K562 (cell line): ENCODE data around the gene ZCCHC17. TPM values are rescaled to one million over a fixed set of nuclear protein-coding genes. Genes with fewer than 3 reads are reported as not detected.
A peak's percentile ranks its signal among the peaks of the same experiment; 100 is the strongest.

Source experiments
- ATAC-seq: fragments of 200-7000 bp; cut with Tn5 transposase; 3 replicates; pipeline ENCODE4 v1.9.1; 2020; ENCODE audit warnings: moderate library complexity
- BruUV-seq: library from RNA; stranded (reverse); fragments of 400-500 nt; replicated peaks from 2 replicates; lab custom pipeline; 2021; lab: Mats Ljungman, UMichigan
- CTCF ChIA-PET: fragments of 300-600 bp; formaldehyde crosslinking; extraction: SDS; loops from one replicate; lab custom pipeline; 2021; ENCODE audit warnings: low intra/inter-chr PET ratio; lab: Yijun Ruan, JAX
- POLR2A ChIA-PET: fragments of 300-600, 350-650 bp; sonication (Branson Sonifier 250); formaldehyde crosslinking; extraction: SDS; loops from one replicate; lab custom pipeline; 2021; ENCODE audit warnings: antibody characterized with exemption, inconsistent platforms; lab: Yijun Ruan, JAX
- DNase-seq, 4 experiments: peaks; one replicate each; pipeline versions ENCODE4 v3.0.0 to v3.0.0-alpha.2; 2011 to 2018; ENCODE audit warnings: low spot score in 3 of 4, mixed read lengths in 3 of 4; ENCODE audit errors: extremely low read depth in 1 of 4
- FAIRE-seq: peaks from 2 replicates; lab custom pipeline; 2011; peaks lifted over from hg19 to GRCh38; lab: Jason Lieb, UNC
- H2AFZ ChIP-seq: 2 replicates; pipeline ENCODE4 v1.6.0; 2011; ENCODE audit warnings: low read depth, low read length, control low read depth, inconsistent platforms
- H3K27ac ChIP-seq: fragments of 200-600 bp; 3 replicates; pipeline ENCODE4 v1.8.0; 2011; ENCODE audit warnings: low read depth, mild to moderate bottlenecking, control low read depth, inconsistent platforms, low read length, moderate library complexity, mixed read lengths; ENCODE audit errors: extremely low read depth
- H3K27me3 ChIP-seq, 2 experiments: fragments of 300-600 bp in 1 of 2; 2 replicates in 1 of 2; 3 replicates in 1 of 2; pipeline versions ENCODE4 v1.6.0 to v1.8.0; 2011; ENCODE audit warnings: inconsistent platforms in 2 of 2, low read length in 2 of 2, mild to moderate bottlenecking in 1 of 2, mixed read lengths in 1 of 2, moderate library complexity in 1 of 2; ENCODE audit not compliant: control insufficient read depth in 2 of 2, insufficient read depth in 2 of 2
- H3K36me3 ChIP-seq: fragments of 300-600 bp; 3 replicates; pipeline ENCODE4 v1.8.0; 2011; ENCODE audit warnings: mild to moderate bottlenecking, low read length, inconsistent platforms; ENCODE audit not compliant: control insufficient read depth, insufficient read depth
- H3K4me1 ChIP-seq, 2 experiments: fragments of 200-600 bp in 1 of 2; replicated peaks in 1 of 2; 2 replicates in 1 of 2; 3 replicates in 1 of 2; pipeline versions ENCODE4 v1.5.1 to v1.8.0; 2011; ENCODE audit warnings: inconsistent platforms in 2 of 2, low read length in 2 of 2, mild to moderate bottlenecking in 1 of 2, mixed read lengths in 1 of 2, moderate library complexity in 1 of 2; ENCODE audit not compliant: control insufficient read depth in 2 of 2, insufficient read depth in 2 of 2
- H3K4me2 ChIP-seq: 2 replicates; pipeline ENCODE4 v1.6.1; 2011; ENCODE audit warnings: low read length, control low read depth, inconsistent platforms, mixed read lengths; ENCODE audit not compliant: insufficient read depth
- H3K4me3 ChIP-seq: fragments of 200-600 bp; sonication (generic), shearing (Covaris generic); 2 replicates; pipeline ENCODE4 v1.5.1; 2016; ENCODE audit warnings: control low read depth, inconsistent platforms
- H3K79me2 ChIP-seq: fragments of 200-600 bp; 3 replicates; pipeline ENCODE4 v1.8.0; 2011; ENCODE audit warnings: low read length, inconsistent platforms; ENCODE audit not compliant: control insufficient read depth, insufficient read depth
- H3K9ac ChIP-seq, 2 experiments: 2 replicates each; pipeline versions ENCODE4 v1.6.0 to v1.6.1; 2011; ENCODE audit warnings: low read depth in 2 of 2, low read length in 2 of 2, control low read depth in 1 of 2, inconsistent platforms in 1 of 2, mild to moderate bottlenecking in 1 of 2, mixed read lengths in 1 of 2; ENCODE audit not compliant: insufficient read depth in 1 of 2
- H3K9me1 ChIP-seq: one replicate; pipeline ENCODE4 v1.6.0; 2011; ENCODE audit warnings: inconsistent platforms, mild to moderate bottlenecking, low read length, moderate library complexity; ENCODE audit not compliant: control insufficient read depth, insufficient read depth
- H3K9me3 ChIP-seq: replicated peaks from 2 replicates; pipeline ENCODE4 v1.5.1; 2011; ENCODE audit warnings: low read depth, low read length, inconsistent platforms; ENCODE audit not compliant: control insufficient read depth, insufficient read depth
- H4K20me1 ChIP-seq: replicated peaks from 2 replicates; pipeline ENCODE4 v1.6.1; 2011; ENCODE audit warnings: low read length, inconsistent platforms, mixed read lengths; ENCODE audit not compliant: control insufficient read depth, insufficient read depth
- FOXJ2 ChIP-seq: fragments of 200-800 bp; sonication (Bioruptor generic); IDR thresholded peaks from 2 replicates; pipeline ENCODE4 v1.6.1; 2016; ENCODE audit warnings: missing genetic modification characterization, missing compliant biosample characterization
- HDAC1 ChIP-seq, 2 experiments: fragments of 450-650 bp; IDR thresholded peaks; 2 replicates each; pipeline ENCODE4 v1.6.1; 2016 to 2017; ENCODE audit warnings: inconsistent platforms in 1 of 2, mild to moderate bottlenecking in 1 of 2, moderate library complexity in 1 of 2
- JUN ChIP-seq, 2 experiments: sonication (generic) in 1 of 2; formaldehyde crosslinking in 1 of 2; IDR thresholded peaks; 2 replicates each; pipeline versions ENCODE4 v1.6.1 to v1.8.0; 2012 to 2022; ENCODE audit warnings: borderline replicate concordance in 2 of 2, mild to moderate bottlenecking in 2 of 2, improper control_type of control experiment in 1 of 2, low read depth in 1 of 2, low read length in 1 of 2, missing genetic modification reagents in 1 of 2
- JUND ChIP-seq, 2 experiments: IDR thresholded peaks; 2 replicates in 1 of 2; 3 replicates in 1 of 2; pipeline ENCODE4 v1.6.1; 2011; ENCODE audit warnings: borderline replicate concordance in 2 of 2, low read depth in 2 of 2, low read length in 2 of 2, improper control_type of control experiment in 1 of 2, missing biosample characterization in 1 of 2, missing genetic modification characterization in 1 of 2, missing genetic modification reagents in 1 of 2
- SAFB2 ChIP-seq: fragments of 200-400 bp; formaldehyde crosslinking; IDR thresholded peaks from 2 replicates; pipeline ENCODE4 v1.6.1; 2018; ENCODE audit warnings: borderline replicate concordance, low read length, low read depth, moderate library complexity; ENCODE audit not compliant: severe bottlenecking
- ZC3H4 ChIP-seq: sonication (generic); formaldehyde crosslinking; IDR thresholded peaks from 2 replicates; pipeline ENCODE4 v1.9.0; 2021; ENCODE audit warnings: missing genetic modification reagents, borderline replicate concordance
- WGBS: fragments of 100-300 bp; shearing (Covaris generic); methylation state at CpG from one replicate; pipeline ENCODE4 v1.1.6; 2016; ENCODE audit warnings: low coverage, mixed read lengths; ENCODE audit not compliant: insufficient coverage; ENCODE audit errors: missing lambda C conversion rate; 5-methylcytosine and 5-hydroxymethylcytosine counted together
- in situ Hi-C: fragments of 300-500 bp; cut with MboI; formaldehyde crosslinking; loops from 4 replicates; pipeline ENCODE4 v1.15.0; 2018; ENCODE audit warnings: inconsistent platforms, mixed read lengths
- intact Hi-C: fragments of 100-400 bp; cut with micrococcal nuclease; formaldehyde crosslinking; loops from 2 replicates; pipeline ENCODE4 v1.14.2; 2022
- polyA plus RNA-seq, 8 experiments: library from polyadenylated mRNA; depleted of rRNA in 4 of 8; stranded (reverse) in 5 of 8; unstranded in 3 of 8; fragments of >200 nt; fragmentation: Nextera tagmentation in 2 of 8; fragmentation: Illumina TruSeq in 1 of 8; extraction: Ambion mirVana in 2 of 8; extraction: Trizol in 1 of 8; gene quantifications; 2 replicates each; pipeline versions ENCODE4 v1.2.1 to v1.2.3, GENCODE V29; 2011 to 2014; ENCODE audit warnings: inconsistent platforms in 1 of 8, missing spikeins in 1 of 8
- total RNA-seq, 7 experiments: library from RNA; depleted of rRNA in 6 of 7; stranded (reverse); fragments of >200 nt in 6 of 7; fragmentation: Illumina TruSeq in 2 of 7; extraction: Trizol in 2 of 7; gene quantifications; 2 replicates each; pipeline versions ENCODE4 v1.2.1 to v1.2.3, GENCODE V29; 2011 to 2021; ENCODE audit warnings: low replicate concordance in 1 of 7
- TF ChIP-seq, protein P1 (sequence below): fragments of 200-400 bp; formaldehyde crosslinking; IDR thresholded peaks from 2 replicates; pipeline ENCODE4 v1.6.1; 2017; ENCODE audit warnings: mild to moderate bottlenecking, low read depth, low read length, moderate library complexity
- TF ChIP-seq, protein P2 (sequence below): IDR thresholded peaks from 3 replicates; pipeline ENCODE4 v1.6.1; 2011; ENCODE audit warnings: borderline replicate concordance, mild to moderate bottlenecking, moderate library complexity; ENCODE audit not compliant: insufficient read length; ENCODE audit errors: extremely low read depth
- TF ChIP-seq, protein P3 (sequence below): fragments of 450-650 bp; formaldehyde crosslinking; IDR thresholded peaks from 2 replicates; pipeline ENCODE4 v1.4.0; 2020; ENCODE audit warnings: mild to moderate bottlenecking, mixed read lengths

ZCCHC17 gene
- total and polyA plus RNA-seq, 9 of the 15 experiments (the other 6 are each of a cell fraction or from before 2014, with no cell fraction given), result 46.9 to 150 (median 74.7) TPM

DNA sequence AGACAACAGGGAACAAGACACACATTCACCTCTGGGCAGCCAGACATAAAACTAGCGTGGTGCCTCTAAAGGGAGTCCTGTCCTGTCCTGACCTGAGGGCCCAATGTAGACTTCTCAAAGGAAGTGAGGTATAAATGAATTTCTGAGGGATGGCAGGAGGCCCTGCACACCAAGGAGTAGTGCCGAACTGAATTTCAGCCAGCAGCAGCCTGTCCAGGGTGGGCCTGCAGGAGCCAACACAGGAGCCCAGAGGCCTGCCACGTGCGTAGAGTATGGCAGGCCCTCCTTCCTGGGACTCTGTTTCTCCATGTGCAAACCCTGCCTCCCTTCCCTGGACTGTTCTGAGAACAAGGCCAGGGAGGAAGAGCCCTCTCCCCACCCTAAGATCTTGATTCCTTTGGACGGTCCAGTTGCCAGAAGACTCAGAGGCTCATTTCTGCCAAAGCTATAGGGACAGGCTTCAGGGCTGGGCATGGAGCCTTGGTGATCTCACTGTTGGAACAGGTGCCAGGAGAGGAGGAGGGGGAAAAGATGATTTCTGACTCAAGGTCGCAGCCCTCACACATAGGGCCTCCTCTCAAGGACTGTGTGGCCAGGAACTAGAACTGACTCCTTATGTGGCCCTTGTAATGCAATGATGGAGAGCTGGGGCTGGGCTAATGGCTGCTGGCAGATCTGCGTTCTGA lies 77.8 kb downstream of the ZCCHC17 start (continued):
- no peak for TF ChIP-seq SAFB2

DNA sequence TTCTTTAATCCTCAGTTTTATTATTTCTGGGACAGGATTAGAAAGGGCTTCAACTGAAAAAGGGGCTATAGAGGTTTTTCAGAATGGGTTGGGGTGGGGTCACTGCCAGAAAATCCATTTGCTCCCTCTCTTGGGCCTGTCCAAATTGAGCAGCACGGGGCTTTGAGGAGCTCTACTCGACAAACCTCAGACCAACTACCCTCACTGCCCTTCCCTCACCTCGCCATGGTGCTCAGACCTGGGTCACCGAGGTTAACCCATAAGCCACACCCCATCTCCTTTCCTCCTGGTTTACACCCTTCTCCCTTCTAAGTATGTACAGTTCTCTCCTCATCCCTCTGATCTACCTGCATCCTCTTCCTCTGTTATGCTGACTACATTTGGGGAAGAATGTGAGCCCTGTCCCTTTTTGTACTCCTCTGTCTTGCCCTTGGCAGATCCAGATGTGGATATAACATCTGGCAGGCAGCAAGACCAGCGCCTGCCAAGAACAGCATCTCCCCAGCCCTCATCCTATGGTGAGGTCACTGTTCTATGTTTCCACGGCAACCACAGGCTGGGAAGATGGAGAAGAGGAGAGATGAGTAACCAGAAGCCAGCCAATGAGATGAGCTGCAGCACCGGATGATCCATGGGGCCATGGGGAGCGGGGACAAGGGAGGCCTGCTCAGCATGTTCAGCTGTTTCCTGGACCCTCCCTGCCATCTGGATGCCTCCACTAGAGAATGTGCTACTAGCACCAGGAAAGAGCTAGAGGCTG lies 79.7 kb downstream of the ZCCHC17 start:
- Histone ChIP-seq H4K20me1 (no peaks in the 10 kb centered on the region), H2AFZ (no peak overlapping the region), H3K9ac (no peak overlapping the region), H3K4me2 (no peak overlapping the region), H3K79me2 (no peaks in the 10 kb centered on the region), H3K27me3 (peaks cover 0 to 6% of the 10 kb centered on the region in 2 experiments; a peak in 1 of 5 replicates), H3K4me3 (no peak overlapping the region), H3K4me1 (peaks cover 8 to 16% of the 10 kb centered on the region in 2 experiments), H3K36me3 (no peaks in the 10 kb centered on the region), H3K9me1 (no peaks in the 10 kb centered on the region), H3K27ac (no peak overlapping the region), H3K9me3 (no peaks in the 10 kb centered on the region)
- FAIRE-seq, result no peak
- no peak for ATAC-seq
- CTCF ChIA-PET, result no interaction called here
- no TSS peak for BruUV-seq
- in situ Hi-C loops (no loop called here), intact Hi-C loops (no loop called here)
- POLR2A ChIA-PET, result interaction anchor here (0.5 to 0.6 kb wide), 2 partner anchors 18 to 173 kb away, joined by 3 read pairs; no protein-coding TSS in a partner anchor
- DNase-seq, result peak; percentile 29 to 56 (median 54)
- WGBS, result 10% methylated on average over 8 of the region's 8 CpGs
- no peak for TF ChIP-seq FOXJ2
- TF ChIP-seq ZC3H4 (CRISPR knock-in tag), result no peak
- TF ChIP-seq JUND (IDR thresholded peaks at IDR 0.05; ENCODE audit: borderline replicate concordance, low read depth, low read length), result peak; percentile 41; the same call in 1 of the 2 replicates
- TF ChIP-seq JUND (tag; IDR thresholded peaks at IDR 0.05; ENCODE audit: borderline replicate concordance, low read depth, low read length), result no peak
- TF ChIP-seq, protein P1, sequence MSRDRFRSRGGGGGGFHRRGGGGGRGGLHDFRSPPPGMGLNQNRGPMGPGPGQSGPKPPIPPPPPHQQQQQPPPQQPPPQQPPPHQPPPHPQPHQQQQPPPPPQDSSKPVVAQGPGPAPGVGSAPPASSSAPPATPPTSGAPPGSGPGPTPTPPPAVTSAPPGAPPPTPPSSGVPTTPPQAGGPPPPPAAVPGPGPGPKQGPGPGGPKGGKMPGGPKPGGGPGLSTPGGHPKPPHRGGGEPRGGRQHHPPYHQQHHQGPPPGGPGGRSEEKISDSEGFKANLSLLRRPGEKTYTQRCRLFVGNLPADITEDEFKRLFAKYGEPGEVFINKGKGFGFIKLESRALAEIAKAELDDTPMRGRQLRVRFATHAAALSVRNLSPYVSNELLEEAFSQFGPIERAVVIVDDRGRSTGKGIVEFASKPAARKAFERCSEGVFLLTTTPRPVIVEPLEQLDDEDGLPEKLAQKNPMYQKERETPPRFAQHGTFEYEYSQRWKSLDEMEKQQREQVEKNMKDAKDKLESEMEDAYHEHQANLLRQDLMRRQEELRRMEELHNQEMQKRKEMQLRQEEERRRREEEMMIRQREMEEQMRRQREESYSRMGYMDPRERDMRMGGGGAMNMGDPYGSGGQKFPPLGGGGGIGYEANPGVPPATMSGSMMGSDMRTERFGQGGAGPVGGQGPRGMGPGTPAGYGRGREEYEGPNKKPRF, result no peak
- TF ChIP-seq JUN (IDR thresholded peaks at IDR 0.05; ENCODE audit: borderline replicate concordance, low read depth, low read length), result peak; percentile 59; the same call in 1 of the 2 replicates
- TF ChIP-seq JUN (CRISPR knock-in tag; IDR thresholded peaks at IDR 0.05; ENCODE audit: borderline replicate concordance), result no peak
- no peak for TF ChIP-seq HDAC1 (IDR thresholded peaks at IDR 0.05)
- TF ChIP-seq, protein P2, sequence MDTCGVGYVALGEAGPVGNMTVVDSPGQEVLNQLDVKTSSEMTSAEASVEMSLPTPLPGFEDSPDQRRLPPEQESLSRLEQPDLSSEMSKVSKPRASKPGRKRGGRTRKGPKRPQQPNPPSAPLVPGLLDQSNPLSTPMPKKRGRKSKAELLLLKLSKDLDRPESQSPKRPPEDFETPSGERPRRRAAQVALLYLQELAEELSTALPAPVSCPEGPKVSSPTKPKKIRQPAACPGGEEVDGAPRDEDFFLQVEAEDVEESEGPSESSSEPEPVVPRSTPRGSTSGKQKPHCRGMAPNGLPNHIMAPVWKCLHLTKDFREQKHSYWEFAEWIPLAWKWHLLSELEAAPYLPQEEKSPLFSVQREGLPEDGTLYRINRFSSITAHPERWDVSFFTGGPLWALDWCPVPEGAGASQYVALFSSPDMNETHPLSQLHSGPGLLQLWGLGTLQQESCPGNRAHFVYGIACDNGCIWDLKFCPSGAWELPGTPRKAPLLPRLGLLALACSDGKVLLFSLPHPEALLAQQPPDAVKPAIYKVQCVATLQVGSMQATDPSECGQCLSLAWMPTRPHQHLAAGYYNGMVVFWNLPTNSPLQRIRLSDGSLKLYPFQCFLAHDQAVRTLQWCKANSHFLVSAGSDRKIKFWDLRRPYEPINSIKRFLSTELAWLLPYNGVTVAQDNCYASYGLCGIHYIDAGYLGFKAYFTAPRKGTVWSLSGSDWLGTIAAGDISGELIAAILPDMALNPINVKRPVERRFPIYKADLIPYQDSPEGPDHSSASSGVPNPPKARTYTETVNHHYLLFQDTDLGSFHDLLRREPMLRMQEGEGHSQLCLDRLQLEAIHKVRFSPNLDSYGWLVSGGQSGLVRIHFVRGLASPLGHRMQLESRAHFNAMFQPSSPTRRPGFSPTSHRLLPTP, result no peak
- TF ChIP-seq, protein P3, sequence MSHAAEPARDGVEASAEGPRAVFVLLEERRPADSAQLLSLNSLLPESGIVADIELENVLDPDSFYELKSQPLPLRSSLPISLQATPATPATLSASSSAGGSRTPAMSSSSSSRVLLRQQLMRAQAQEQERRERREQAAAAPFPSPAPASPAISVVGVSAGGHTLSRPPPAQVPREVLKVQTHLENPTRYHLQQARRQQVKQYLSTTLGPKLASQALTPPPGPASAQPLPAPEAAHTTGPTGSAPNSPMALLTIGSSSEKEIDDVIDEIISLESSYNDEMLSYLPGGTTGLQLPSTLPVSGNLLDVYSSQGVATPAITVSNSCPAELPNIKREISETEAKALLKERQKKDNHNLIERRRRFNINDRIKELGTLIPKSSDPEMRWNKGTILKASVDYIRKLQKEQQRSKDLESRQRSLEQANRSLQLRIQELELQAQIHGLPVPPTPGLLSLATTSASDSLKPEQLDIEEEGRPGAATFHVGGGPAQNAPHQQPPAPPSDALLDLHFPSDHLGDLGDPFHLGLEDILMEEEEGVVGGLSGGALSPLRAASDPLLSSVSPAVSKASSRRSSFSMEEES (CRISPR knock-in tag), result no peak
